ENCODE data around the gene ZNF580. TPM values are rescaled to one million over a fixed set of nuclear protein-coding genes. Genes with fewer than 3 reads are reported as not detected.

Gene ZNF580
- total RNA-seq, 2 donors from 2014 or later = 21.9 to 22.2 TPM

DNA sequence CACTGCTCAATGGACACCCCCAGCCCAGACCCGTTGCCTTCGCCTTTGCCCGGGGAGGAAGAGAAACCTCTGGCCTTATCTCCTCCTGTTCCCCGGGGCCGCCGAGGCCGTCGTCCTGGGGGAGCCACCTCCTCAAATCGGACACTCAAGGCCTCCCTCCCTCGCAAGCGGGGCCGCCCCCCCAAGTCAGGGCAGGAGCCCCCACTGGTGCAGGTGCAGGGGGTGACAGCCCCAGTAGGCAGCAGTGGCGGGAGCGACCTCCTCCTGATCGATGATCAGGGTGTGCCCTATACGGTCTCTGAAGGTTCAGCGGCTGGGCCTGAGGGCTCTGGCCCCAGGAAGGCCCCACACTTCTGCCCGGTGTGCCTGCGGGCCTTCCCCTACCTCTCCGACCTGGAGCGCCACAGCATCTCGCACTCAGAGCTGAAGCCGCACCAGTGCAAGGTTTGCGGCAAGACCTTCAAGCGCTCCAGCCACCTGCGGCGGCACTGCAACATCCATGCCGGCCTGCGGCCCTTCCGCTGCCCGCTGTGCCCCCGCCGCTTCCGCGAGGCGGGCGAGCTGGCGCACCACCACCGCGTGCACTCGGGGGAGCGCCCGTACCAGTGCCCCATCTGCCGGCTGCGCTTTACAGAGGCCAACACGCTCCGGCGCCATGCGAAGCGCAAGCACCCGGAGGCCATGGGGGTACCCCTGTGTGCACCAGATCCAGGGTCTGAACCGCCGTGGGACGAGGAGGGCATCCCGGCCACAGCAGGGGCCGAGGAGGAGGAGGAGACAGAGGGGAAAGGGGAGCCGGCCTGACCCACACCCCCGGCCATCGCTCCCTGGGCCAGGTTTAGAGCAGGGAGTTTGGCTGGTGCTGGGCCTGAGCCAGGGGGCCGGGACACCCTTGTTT is 38.4 kb upstream of the ZNF580 start:
- Mint-ChIP-seq H3K27ac (peak overlapping the region; percentile 90), H3K4me1 (peaks cover 40% of the 10 kb centered on the region), H3K4me3 (peak overlapping the region; percentile 89)

DNA sequence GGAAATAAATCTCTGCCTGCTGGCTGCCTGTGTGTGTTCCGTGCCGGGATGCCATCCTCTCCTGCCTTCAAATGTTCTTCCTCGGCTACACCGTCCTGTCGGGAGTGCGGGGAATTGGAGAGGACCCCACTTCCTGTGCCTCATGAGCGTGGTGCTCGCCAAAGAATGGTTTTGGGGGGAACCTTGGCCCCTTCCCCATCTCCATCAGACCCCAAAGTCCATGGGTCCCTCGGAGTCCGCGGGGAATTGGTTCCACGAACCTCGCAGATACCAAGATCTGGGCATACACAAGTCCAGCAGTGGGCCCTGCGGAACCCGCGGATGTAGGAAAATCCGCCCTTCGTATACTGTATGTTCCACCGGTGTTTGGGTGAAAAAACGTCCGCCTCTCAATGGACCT is 37.7 kb upstream of the ZNF580 start:
- Mint-ChIP-seq H3K9me3 (no peaks in the 10 kb centered on the region), H3K27ac (peak overlapping the region; percentile 31), H3K27me3 (no peaks in the 10 kb centered on the region), H3K4me1 (peaks cover 45% of the 10 kb centered on the region), H3K4me3 (peak overlapping the region; percentile 89), H3K36me3 (ENCODE audit: low read depth) (peaks cover 31% of the 10 kb centered on the region)
- no peak for ATAC-seq (replicated peaks)

More for the DNA sequence above, 38.4 kb upstream of the ZNF580 start:
- ATAC-seq (replicated peaks) = no peak
- Mint-ChIP-seq H3K27me3 (no peaks in the 10 kb centered on the region), H3K9me3 (no peaks in the 10 kb centered on the region), H3K36me3 (ENCODE audit: low read depth) (peaks cover 30% of the 10 kb centered on the region)

DNA sequence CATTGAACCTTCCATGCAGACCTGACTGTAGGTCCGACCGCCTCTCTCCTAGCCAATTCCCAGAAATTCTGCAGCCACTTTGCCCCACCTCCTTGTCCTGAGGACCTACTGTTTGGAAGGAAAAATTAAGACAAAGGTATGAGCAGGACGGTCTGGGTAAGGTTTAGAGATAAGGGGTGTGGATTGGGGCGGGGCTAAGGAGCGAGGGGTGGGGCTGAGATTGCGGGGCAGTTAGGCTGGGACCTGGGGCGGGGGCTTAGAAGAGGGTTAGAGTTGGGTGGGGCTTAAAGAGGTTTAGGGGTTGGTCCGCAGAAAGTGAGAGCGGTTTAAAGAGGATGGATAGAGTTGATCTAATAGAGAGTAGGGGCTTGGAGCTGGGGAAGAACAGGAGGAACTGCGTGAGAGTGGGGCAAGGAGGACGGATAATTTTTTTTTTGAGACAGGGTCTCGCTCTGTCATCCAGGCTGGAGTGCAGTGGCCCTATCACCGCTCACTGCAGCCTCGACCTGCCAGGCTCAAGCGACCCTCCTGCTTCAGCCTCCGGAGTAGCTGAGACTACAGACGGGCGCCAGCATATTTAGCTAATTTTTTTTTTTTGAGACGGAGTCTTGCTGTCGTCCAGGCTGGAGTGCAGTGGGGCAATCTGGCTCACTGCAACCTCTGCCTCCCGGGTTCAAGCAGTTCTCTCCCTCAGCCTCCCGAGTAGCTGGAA is 37.1 kb upstream of the ZNF580 start:
- Mint-ChIP-seq H3K27me3 (no peaks in the 10 kb centered on the region), H3K9me3 (no peaks in the 10 kb centered on the region), H3K4me3 (peak overlapping the region; percentile 89), H3K36me3 (ENCODE audit: low read depth) (peaks cover 33% of the 10 kb centered on the region), H3K4me1 (peaks cover 43% of the 10 kb centered on the region), H3K27ac (peak overlapping the region; percentile 94)
- ATAC-seq (replicated peaks) = no peak

DNA sequence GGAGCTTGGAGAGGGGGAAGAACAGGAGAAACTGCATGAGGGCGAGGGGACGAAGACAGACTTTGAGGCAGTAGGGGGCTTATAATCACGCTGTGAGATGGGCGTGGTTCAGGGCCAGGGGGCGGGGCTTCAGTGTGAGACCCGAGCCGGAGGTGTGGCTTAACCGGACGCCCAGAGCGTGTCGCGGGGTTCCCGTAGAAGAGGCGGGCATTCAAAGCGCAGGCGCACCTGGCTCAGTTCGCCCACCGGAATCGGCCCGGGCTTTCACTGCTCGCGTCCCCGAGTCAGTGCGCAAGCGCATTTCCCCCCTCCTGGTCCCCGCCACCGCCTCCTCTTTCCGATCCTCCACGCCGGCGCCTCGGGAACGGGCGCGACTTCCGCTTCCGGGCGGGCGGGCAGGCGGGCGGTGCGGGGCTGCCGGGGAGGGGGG is 35.6 kb upstream of the ZNF580 start:
- H3K27ac Mint-ChIP-seq = peak overlapping the region; percentile 94
- peak overlapping the region; percentile 89 for H3K4me3 Mint-ChIP-seq
- no peaks in the 10 kb centered on the region for H3K9me3 Mint-ChIP-seq
- peaks cover 44% of the 10 kb centered on the region for H3K36me3 Mint-ChIP-seq (ENCODE audit: low read depth)
- H3K4me1 Mint-ChIP-seq = peaks cover 44% of the 10 kb centered on the region
- no peaks in the 10 kb centered on the region for H3K27me3 Mint-ChIP-seq
- ATAC-seq (replicated peaks) = peak; percentile 85

DNA sequence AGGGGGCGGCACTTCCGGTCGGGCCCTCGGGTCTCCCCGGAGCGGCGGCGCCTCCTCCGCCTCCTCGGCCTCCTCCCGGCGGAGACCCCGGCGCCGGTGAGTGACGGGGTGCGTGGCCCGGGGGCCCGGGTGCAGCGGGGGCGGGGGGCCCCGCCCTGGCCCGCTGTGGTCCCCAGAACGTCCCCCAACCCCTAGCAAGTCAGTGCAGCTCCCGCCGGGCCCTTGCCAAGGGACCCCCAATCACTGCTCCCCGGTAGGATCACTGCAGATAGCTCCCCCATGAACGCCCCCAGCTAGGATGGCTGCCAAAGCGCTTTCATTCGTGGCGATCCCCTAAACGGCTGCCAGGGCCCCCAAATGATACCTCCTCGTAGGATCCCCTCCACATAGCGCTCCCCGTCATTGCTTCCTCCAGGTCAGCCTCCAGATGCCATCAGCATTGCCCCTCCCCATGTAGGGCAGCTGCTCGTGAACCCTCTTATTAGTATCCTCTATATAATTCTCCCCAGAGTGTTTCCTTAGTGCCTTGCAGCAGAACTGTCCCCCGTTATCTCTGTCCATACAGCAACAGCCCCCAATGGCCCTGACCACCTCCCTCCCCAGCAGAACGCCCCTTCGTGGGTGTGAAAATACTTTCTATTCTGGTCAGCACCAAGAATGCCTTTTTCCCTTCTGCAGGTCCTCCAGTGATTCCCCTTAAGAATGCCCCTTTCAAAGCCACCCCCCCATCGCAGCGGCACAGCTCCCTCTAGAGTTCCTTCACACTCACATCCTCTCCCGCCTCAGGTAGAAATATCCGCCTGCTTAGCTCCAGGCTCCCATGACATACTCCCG is 34.9 kb upstream of the ZNF580 start, which contains the start of gene ZNF865:
Gene ZNF865, plus strand, starts transcription at position 11 of the 834 bp plus-strand sequence. CDS start 7,972 bp downstream, outside the sequence.
- Mint-ChIP-seq H3K9me3 (no peaks in the 10 kb centered on the region), H3K27me3 (no peaks in the 10 kb centered on the region), H3K4me1 (peaks cover 49% of the 10 kb centered on the region), H3K36me3 (ENCODE audit: low read depth) (peaks cover 44% of the 10 kb centered on the region), H3K4me3 (peak within 1 kb of the TSS; percentile 89), H3K27ac (peak within 1 kb of the TSS; percentile 94)
- peak; percentile 54 for ATAC-seq (replicated peaks)

DNA sequence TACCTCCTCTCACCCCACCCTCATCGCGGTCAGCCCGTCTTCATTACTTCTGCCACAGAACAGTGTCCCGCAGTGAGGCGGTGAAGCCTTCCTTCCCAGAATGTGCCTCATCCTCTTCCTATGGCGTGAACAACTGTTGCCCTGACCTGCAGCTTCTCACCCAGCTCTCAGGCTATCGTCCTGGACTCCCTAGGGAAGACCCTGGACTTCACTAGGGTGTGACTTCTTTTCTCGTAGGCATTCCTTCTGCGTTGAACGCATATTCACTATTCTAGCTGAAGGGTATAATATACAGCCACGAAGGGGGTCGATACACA is 34.4 kb upstream of the ZNF580 start:
- Mint-ChIP-seq H3K4me1 (peaks cover 48% of the 10 kb centered on the region), H3K4me3 (peak overlapping the region; percentile 89), H3K9me3 (no peaks in the 10 kb centered on the region), H3K27me3 (no peaks in the 10 kb centered on the region), H3K36me3 (ENCODE audit: low read depth) (peaks cover 44% of the 10 kb centered on the region), H3K27ac (peak overlapping the region; percentile 90)
- no peak for ATAC-seq (replicated peaks)

DNA sequence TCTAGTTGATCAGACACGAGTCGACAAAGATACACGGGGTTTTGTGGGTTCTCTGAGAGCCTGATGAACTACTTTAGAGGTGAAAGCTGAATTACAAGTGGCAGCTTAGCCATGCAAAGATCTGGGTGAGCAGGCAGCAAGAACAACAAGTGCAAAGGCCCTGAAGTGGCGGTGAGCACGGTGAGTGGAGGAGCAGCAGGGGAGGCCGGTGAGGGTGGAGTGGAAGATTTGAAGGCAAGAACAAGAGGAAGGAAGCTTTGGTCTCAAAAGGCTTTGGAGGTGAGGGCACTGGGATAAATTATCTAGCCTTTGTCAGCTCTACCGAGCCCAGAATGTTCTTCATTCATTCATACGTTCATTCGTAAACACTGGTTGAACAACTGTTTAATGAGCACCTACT is 34.0 kb upstream of the ZNF580 start:
- Mint-ChIP-seq H3K27ac (peak overlapping the region; percentile 90), H3K4me3 (peak overlapping the region; percentile 89), H3K36me3 (ENCODE audit: low read depth) (peaks cover 44% of the 10 kb centered on the region), H3K4me1 (peaks cover 48% of the 10 kb centered on the region), H3K9me3 (no peaks in the 10 kb centered on the region), H3K27me3 (no peaks in the 10 kb centered on the region)
- ATAC-seq (replicated peaks) = no peak

DNA sequence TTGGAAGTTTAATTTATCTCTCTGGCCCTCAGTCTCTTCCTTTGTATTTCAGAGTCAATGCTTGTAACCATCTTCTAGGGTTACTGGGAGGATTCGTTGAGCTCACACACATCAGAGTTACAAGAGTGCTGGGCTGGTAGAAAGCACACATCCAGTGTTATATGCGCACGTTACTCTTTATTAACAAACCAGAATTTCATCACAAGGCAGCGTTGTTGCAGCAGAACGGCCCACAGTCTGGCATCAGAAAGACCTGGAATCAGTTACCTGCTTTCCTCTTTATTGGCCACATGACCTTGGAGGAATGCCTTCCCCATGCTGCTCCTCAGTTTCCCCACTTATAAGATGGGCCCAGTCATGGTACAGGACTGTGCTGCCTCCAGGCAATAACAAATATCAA is 31.5 kb upstream of the ZNF580 start:
- Mint-ChIP-seq H3K36me3 (ENCODE audit: low read depth) (peaks cover 55% of the 10 kb centered on the region), H3K9me3 (no peaks in the 10 kb centered on the region), H3K27me3 (no peaks in the 10 kb centered on the region), H3K4me3 (no peak overlapping the region), H3K27ac (peak overlapping the region; percentile 68), H3K4me1 (peaks cover 44% of the 10 kb centered on the region)
- ATAC-seq (replicated peaks) = no peak

DNA sequence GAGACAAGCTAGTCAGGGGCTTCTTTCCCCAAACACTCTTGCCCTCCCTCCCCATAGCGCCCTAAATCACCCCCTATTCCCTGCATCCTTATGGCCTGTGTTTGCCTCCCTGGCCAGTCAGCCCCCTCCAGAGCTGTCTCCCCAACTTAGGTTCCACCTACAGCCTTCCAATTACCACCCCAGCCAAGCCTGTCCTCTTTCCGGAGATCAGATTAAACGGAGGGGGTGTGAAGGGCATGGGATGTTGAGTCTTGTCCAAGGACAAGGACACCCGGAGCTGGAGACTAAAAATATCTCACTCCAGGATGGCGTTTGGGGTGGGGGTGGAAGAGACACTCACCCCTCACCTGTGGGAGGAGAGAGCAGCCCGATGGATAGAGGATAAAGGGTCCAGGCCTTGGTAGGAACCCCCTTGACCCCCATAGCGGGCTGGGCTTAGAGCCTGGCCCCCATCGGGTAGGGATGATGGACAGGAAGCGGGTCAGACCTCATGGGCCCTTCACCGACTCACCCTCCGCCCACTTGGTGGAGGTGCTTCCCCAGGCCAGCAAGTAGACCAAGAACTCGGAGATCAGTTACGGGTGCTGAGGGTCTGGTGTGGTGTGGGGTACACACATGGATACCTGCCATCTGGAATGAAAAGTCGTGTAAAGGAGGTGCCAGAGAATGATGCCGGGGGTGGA is 29.4 kb upstream of the ZNF580 start:
- Mint-ChIP-seq H3K4me3 (no peak overlapping the region), H3K27ac (peak overlapping the region; percentile 65), H3K36me3 (ENCODE audit: low read depth) (peaks cover 46% of the 10 kb centered on the region), H3K27me3 (no peaks in the 10 kb centered on the region), H3K9me3 (no peaks in the 10 kb centered on the region), H3K4me1 (peaks cover 35% of the 10 kb centered on the region)
- no peak for ATAC-seq (replicated peaks)

DNA sequence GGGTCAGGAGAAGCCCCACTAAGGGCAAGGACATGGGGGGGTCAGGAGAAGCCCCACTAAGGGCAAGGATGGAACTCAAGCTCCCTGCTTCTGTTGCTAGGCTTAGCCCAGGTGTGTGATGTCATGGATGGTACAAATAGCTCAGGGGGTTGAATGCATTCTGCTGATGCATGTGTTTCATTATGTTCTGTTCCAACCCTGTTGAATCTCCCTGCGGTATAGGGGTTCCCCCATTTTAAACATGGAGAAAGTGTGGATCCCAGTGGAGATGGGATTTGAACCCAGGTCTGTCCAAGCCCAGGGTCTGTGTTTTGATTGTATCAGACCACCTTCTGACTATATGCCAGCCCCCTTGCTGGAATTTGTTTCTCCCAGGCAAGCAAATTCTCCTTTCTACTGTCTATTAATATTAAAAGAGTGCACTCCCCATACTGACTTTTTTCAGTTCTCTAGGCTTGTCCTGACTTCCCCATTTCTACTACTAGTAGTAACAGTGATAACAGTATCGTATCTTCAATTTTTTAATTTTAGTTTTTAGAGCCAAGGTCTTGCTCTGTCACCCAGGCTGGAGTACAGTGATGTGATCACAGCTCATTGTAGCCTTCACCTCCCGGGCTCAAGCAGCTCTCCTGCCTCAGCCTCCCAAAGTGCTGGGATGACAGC is 28.7 kb upstream of the ZNF580 start:
- no peak for ATAC-seq (replicated peaks)
- H3K4me3 Mint-ChIP-seq = no peak overlapping the region
- H3K9me3 Mint-ChIP-seq = no peaks in the 10 kb centered on the region
- H3K27ac Mint-ChIP-seq = peak overlapping the region; percentile 38
- no peaks in the 10 kb centered on the region for H3K27me3 Mint-ChIP-seq
- H3K36me3 Mint-ChIP-seq (ENCODE audit: low read depth) = peaks cover 46% of the 10 kb centered on the region
- peaks cover 28% of the 10 kb centered on the region for H3K4me1 Mint-ChIP-seq

DNA sequence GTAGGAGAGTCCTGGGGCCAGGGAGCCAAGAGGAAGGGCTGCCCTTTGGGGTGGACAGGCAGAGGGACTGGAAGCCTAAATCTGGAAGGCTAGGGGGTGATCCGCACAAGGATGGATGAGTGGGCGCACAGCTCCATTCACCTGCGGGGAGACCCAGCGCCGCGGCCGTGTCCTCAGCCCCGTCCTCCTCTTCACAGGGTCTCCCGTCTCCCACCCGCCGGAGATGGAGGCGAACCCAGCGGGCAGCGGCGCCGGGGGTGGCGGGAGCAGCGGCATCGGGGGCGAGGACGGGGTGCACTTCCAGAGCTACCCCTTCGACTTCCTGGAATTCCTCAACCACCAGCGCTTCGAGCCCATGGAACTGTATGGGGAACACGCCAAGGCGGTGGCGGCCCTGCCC is 27.4 kb upstream of the ZNF580 start:
- Mint-ChIP-seq H3K9me3 (no peaks in the 10 kb centered on the region), H3K27me3 (no peaks in the 10 kb centered on the region), H3K27ac (no peak overlapping the region), H3K36me3 (ENCODE audit: low read depth) (peaks cover 44% of the 10 kb centered on the region), H3K4me1 (peaks cover 20% of the 10 kb centered on the region), H3K4me3 (no peak overlapping the region)
- ATAC-seq (replicated peaks) = no peak

DNA sequence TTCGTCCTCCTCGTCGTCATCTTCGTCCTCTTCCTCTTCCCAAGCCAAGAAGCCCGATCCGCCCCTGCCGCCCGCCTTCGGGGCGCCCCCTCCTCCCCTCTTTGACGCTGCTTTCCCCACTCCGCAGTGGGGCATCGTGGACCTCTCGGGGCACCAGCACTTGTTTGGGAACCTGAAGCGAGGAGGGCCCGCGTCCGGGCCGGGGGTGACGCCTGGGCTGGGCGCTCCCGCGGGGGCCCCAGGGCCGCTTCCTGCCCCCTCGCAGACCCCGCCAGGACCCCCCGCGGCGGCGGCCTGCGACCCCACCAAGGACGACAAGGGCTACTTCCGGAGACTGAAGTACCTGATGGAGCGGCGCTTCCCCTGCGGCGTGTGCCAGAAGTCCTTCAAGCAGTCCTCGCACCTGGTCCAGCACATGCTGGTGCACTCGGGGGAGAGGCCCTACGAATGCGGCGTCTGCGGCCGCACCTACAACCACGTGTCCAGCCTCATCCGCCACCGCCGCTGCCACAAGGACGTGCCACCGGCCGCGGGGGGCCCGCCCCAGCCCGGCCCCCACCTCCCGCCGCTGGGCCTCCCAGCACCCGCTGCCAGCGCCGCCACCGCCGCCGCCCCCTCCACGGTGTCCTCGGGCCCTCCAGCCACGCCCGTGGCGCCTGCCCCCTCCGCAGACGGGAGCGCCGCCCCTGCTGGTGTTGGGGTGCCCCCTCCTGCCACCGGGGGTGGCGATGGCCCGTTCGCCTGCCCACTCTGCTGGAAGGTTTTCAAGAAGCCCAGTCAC is 26.7 kb upstream of the ZNF580 start:
- no peak for ATAC-seq (replicated peaks)
- Mint-ChIP-seq H3K36me3 (ENCODE audit: low read depth) (peaks cover 37% of the 10 kb centered on the region), H3K4me3 (no peak overlapping the region), H3K4me1 (peaks cover 20% of the 10 kb centered on the region), H3K27ac (no peak overlapping the region), H3K27me3 (no peaks in the 10 kb centered on the region), H3K9me3 (no peaks in the 10 kb centered on the region)
